Endothelial cell of umbilical vein (primary cell): ENCODE results near the gene WDR38. TPM values are rescaled to one million over a fixed set of nuclear protein-coding genes. Genes with fewer than 3 reads are reported as not detected.

ENCODE experiments used
- BruUV-seq: library from RNA; stranded (reverse); fragments of 400-500 nt; replicated peaks from 2 replicates; lab custom pipeline; 2021; lab: Mats Ljungman, UMichigan
- CTCF ChIA-PET: fragments of 300-600, 350-600 bp; sonication (Branson Sonifier 250); formaldehyde crosslinking; loops from one replicate; lab custom pipeline; 2021; ENCODE audit warnings: antibody characterized with exemption, inconsistent platforms; lab: Charles Lee
- POLR2A ChIA-PET: fragments of 300-600, 350-600 bp; sonication (Branson Sonifier 250); formaldehyde crosslinking; loops from one replicate; lab custom pipeline; 2021; ENCODE audit warnings: antibody characterized with exemption, inconsistent platforms; lab: Charles Lee
- DNase-seq: peaks from one replicate; pipeline ENCODE4 v3.0.0-alpha.2; 2011; ENCODE audit warnings: low read depth, low spot score
- FAIRE-seq: peaks from 2 replicates; lab custom pipeline; 2011; peaks lifted over from hg19 to GRCh38; lab: Jason Lieb, UNC
- H2AFZ ChIP-seq: 2 replicates; pipeline ENCODE4 v1.6.0; 2012; ENCODE audit warnings: low read depth, low read length, control low read depth, inconsistent platforms
- H3K27ac ChIP-seq: 2 replicates; pipeline ENCODE4 v1.5.1; 2011; ENCODE audit warnings: low read depth, mild to moderate bottlenecking, control low read depth, low read length, moderate library complexity; ENCODE audit not compliant: insufficient read depth
- H3K27me3 ChIP-seq, 2 experiments: 2 replicates each; pipeline versions ENCODE4 v1.6.0 to v1.6.1; 2011; ENCODE audit warnings: low read length in 2 of 2, mixed read lengths in 1 of 2; ENCODE audit not compliant: control insufficient read depth in 2 of 2, insufficient read depth in 2 of 2
- H3K36me3 ChIP-seq, 2 experiments: 2 replicates in 1 of 2; 3 replicates in 1 of 2; pipeline ENCODE4 v1.5.1; 2011; ENCODE audit warnings: low read length in 2 of 2, mild to moderate bottlenecking in 1 of 2, moderate library complexity in 1 of 2; ENCODE audit not compliant: control insufficient read depth in 2 of 2, insufficient read depth in 2 of 2; ENCODE audit errors: extremely low read depth in 1 of 2
- H3K4me1 ChIP-seq: 3 replicates; pipeline ENCODE4 v1.5.1; 2011; ENCODE audit warnings: mild to moderate bottlenecking, low read length; ENCODE audit not compliant: control insufficient read depth, insufficient read depth; ENCODE audit errors: extremely low read depth
- H3K4me2 ChIP-seq: 2 replicates; pipeline ENCODE4 v1.6.1; 2011; ENCODE audit warnings: low read length, control low read depth, mixed read lengths; ENCODE audit not compliant: insufficient read depth
- H3K4me3 ChIP-seq, 3 experiments: fragments of 200-600 bp in 1 of 3; sonication (generic), shearing (Covaris generic) in 1 of 3; replicated peaks in 1 of 3; 2 replicates each; pipeline ENCODE4 v1.5.1; 2011 to 2016; ENCODE audit warnings: control low read depth in 3 of 3, low read length in 3 of 3, mild to moderate bottlenecking in 2 of 3, inconsistent platforms in 1 of 3, low read depth in 1 of 3, moderate library complexity in 1 of 3; ENCODE audit not compliant: insufficient read depth in 1 of 3
- H3K79me2 ChIP-seq: 2 replicates; pipeline ENCODE4 v1.6.0; 2012; ENCODE audit warnings: low read length, inconsistent platforms; ENCODE audit not compliant: control insufficient read depth, insufficient read depth
- H3K9ac ChIP-seq: replicated peaks from 2 replicates; pipeline ENCODE3; 2011; ENCODE audit warnings: low read length, control low read depth; ENCODE audit not compliant: insufficient read depth; ENCODE audit errors: extremely low read depth
- H3K9me1 ChIP-seq: replicated peaks from 3 replicates; pipeline ENCODE4 v1.6.0; 2011; ENCODE audit warnings: mild to moderate bottlenecking, low read length; ENCODE audit not compliant: control insufficient read depth, insufficient read depth; ENCODE audit errors: extremely low read depth
- H3K9me3 ChIP-seq: replicated peaks from 2 replicates; pipeline ENCODE4 v1.5.1; 2012; ENCODE audit warnings: low read length, inconsistent platforms; ENCODE audit not compliant: control insufficient read depth, insufficient read depth
- H4K20me1 ChIP-seq: replicated peaks from 2 replicates; pipeline ENCODE3; 2011; ENCODE audit warnings: mild to moderate bottlenecking, low read length; ENCODE audit not compliant: control insufficient read depth, insufficient read depth; ENCODE audit errors: extremely low read depth
- EZH2 ChIP-seq: IDR thresholded peaks from 2 replicates; pipeline ENCODE4 v1.6.1; 2012; ENCODE audit warnings: borderline replicate concordance, low read depth, mild to moderate bottlenecking, moderate library complexity, low read length, inconsistent platforms; ENCODE audit not compliant: severe bottlenecking
- FOS ChIP-seq: IDR thresholded peaks from 2 replicates; pipeline ENCODE4 v1.6.1; 2011; ENCODE audit warnings: mild to moderate bottlenecking, low read length, moderate library complexity, borderline replicate concordance; ENCODE audit not compliant: insufficient read depth
- GATA2 ChIP-seq: IDR thresholded peaks from 2 replicates; pipeline ENCODE4 v1.7.0; 2011; ENCODE audit warnings: low read depth, mild to moderate bottlenecking, moderate library complexity, mixed read lengths, low read length; ENCODE audit not compliant: insufficient read length, insufficient read depth
- JUN ChIP-seq: IDR thresholded peaks from 2 replicates; pipeline ENCODE4 v1.6.1; 2011; ENCODE audit warnings: borderline replicate concordance, low read depth; ENCODE audit not compliant: insufficient read length, insufficient read depth
- MYC ChIP-seq: IDR thresholded peaks from one replicate; pipeline ENCODE4 v1.6.1; 2011; ENCODE audit warnings: mild to moderate bottlenecking, low read depth, low read length
- POLR2A ChIP-seq: IDR thresholded peaks from 2 replicates; pipeline ENCODE4 v1.6.1; 2012; ENCODE audit warnings: low read depth, mild to moderate bottlenecking, control low read depth, low read length
- POLR2AphosphoS5 ChIP-seq: IDR thresholded peaks from 2 replicates; pipeline ENCODE4 v1.6.1; 2012; ENCODE audit warnings: low read depth, mild to moderate bottlenecking, control low read depth, low read length, moderate library complexity; ENCODE audit not compliant: insufficient read depth
- dilution Hi-C: fragments of 300-500 bp; cut with MboI; formaldehyde crosslinking; loops from one replicate; pipeline ENCODE4 v1.15.0; 2019; ENCODE audit warnings: low sequenced_read_pairs; ENCODE audit not compliant: extremely low pct_ligation_motif_present
- intact Hi-C: fragments of 100-400 bp; cut with micrococcal nuclease; formaldehyde crosslinking; loops from one replicate; pipeline ENCODE4 v1.10.0; 2022
- polyA plus RNA-seq, 4 experiments: library from polyadenylated mRNA; depleted of rRNA in 3 of 4; stranded (reverse) in 3 of 4; unstranded in 1 of 4; fragments of >200 nt; gene quantifications; 2 replicates each; pipeline versions ENCODE4 v1.2.1 to v1.2.3, GENCODE V29; 2011 to 2012; ENCODE audit warnings: missing spikeins in 1 of 4
- total RNA-seq: library from RNA; stranded (reverse); gene quantifications from 2 replicates; pipeline ENCODE4 v1.2.3, GENCODE V29; 2021
- TF ChIP-seq, protein P1 (sequence below), 2 donors: IDR thresholded peaks; 1 replicate in 1 of 2; 2 replicates in 1 of 2; pipeline ENCODE4 v1.5.1; 2011; ENCODE audit warnings: low read length in 2 of 2, mild to moderate bottlenecking in 2 of 2, moderate library complexity in 2 of 2, control low read depth in 1 of 2, inconsistent platforms in 1 of 2, low read depth in 1 of 2; ENCODE audit not compliant: insufficient read depth in 1 of 2; ENCODE audit errors: extremely low read depth in 1 of 2
- TF ChIP-seq, protein P2 (sequence below): IDR thresholded peaks from 2 replicates; pipeline ENCODE4 v1.6.1; 2011; ENCODE audit not compliant: insufficient read depth, insufficient read length

WDR38 gene
- total and polyA plus RNA-seq, 2 donors (not counting 3 experiments of a cell fraction or from before 2014, with no cell fraction given), result not detected

DNA sequence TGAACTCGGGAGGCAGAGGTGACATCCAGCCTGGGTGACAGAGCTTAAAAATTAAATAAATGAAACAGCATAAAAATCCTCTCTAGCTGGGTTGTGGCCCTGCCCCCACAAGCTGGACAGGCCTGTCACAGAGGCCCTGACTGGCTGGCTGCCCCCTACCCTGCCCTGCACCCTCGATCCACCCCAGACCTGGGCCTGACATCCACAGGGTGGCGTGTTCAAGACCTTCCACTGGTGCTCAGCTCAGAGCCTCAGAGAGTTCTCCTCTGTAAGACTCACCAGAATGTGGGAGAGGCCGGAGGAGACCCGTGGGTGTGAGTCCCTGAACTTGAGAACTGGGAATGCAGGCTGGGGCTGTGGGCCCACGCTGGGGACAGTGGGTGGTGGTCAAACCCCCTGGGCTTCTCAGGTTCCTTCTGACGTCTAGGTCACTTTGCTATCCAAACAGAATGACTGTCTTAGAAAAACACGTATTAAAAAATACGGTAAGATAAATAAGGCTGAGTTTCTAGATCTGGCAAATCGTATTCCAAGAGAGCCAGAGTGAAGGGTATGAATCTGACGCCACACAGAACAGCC, 9.7 kb upstream of the WDR38 start:
- POLR2A ChIA-PET, result no interaction called here

More for the DNA sequence above, 9.7 kb upstream of the WDR38 start:
- dilution Hi-C loops (no loop called here), intact Hi-C loops (no loop called here)
- no peak overlapping the region for H3K4me2 ChIP-seq
- no peaks in the 10 kb centered on the region for H3K9me1 ChIP-seq
- H3K79me2 ChIP-seq, result no peaks in the 10 kb centered on the region
- no TSS peak for BruUV-seq
- TF ChIP-seq FOS (no peak), GATA2 (no peak), MYC (no peak), POLR2A (no peak), POLR2AphosphoS5 (no peak), JUN (no peak), EZH2 (no peak)
- TF ChIP-seq, protein P1, sequence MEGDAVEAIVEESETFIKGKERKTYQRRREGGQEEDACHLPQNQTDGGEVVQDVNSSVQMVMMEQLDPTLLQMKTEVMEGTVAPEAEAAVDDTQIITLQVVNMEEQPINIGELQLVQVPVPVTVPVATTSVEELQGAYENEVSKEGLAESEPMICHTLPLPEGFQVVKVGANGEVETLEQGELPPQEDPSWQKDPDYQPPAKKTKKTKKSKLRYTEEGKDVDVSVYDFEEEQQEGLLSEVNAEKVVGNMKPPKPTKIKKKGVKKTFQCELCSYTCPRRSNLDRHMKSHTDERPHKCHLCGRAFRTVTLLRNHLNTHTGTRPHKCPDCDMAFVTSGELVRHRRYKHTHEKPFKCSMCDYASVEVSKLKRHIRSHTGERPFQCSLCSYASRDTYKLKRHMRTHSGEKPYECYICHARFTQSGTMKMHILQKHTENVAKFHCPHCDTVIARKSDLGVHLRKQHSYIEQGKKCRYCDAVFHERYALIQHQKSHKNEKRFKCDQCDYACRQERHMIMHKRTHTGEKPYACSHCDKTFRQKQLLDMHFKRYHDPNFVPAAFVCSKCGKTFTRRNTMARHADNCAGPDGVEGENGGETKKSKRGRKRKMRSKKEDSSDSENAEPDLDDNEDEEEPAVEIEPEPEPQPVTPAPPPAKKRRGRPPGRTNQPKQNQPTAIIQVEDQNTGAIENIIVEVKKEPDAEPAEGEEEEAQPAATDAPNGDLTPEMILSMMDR (IDR thresholded peaks at IDR 0.05; ENCODE audit: extremely low read depth in 1 of 2, insufficient read depth in 1 of 2, low read depth in 1 of 2, low read length in 2 of 2), result no peak
- TF ChIP-seq, protein P2, sequence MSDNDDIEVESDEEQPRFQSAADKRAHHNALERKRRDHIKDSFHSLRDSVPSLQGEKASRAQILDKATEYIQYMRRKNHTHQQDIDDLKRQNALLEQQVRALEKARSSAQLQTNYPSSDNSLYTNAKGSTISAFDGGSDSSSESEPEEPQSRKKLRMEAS, result no peak
- no peak overlapping the region for H3K9ac ChIP-seq
- no peak overlapping the region for H2AFZ ChIP-seq
- no peaks in the 10 kb centered on the region for H3K36me3 ChIP-seq
- FAIRE-seq (no peak), DNase-seq (no peak)
- no peak overlapping the region for H3K27ac ChIP-seq
- H3K27me3 ChIP-seq, result no peaks in the 10 kb centered on the region
- H3K9me3 ChIP-seq, result no peaks in the 10 kb centered on the region
- H3K4me3 ChIP-seq, result no peak overlapping the region
- CTCF ChIA-PET, result interaction anchor here (1.0 to 1.3 kb wide), 2 partner anchors 9 to 226 kb away, joined by 3 read pairs; no protein-coding TSS in a partner anchor
- H4K20me1 ChIP-seq, result no peaks in the 10 kb centered on the region
- H3K4me1 ChIP-seq, result no peaks in the 10 kb centered on the region
